B cell (primary cell): ENCODE data around the gene SKIDA1. TPM values are rescaled to one million over a fixed set of nuclear protein-coding genes. Genes with fewer than 3 reads are reported as not detected.

Experiments
- ATAC-seq: fragments of 200-7000 bp; cut with Tn5 transposase; one replicate; pipeline ENCODE4 v1.10.0; 2021; ENCODE audit warnings: low read depth, mild to moderate bottlenecking, moderate number of reproducible peaks, moderate library complexity
- CTCF ChIA-PET: fragments of 350-600 bp; sonication (Branson Sonifier 250); formaldehyde crosslinking; loops from one replicate; lab custom pipeline; 2021; ENCODE audit warnings: antibody characterized with exemption, inconsistent platforms; lab: Charles Lee
- POLR2A ChIA-PET: fragments of 350-600 bp; sonication (Branson Sonifier 250); formaldehyde crosslinking; loops from one replicate; lab custom pipeline; 2021; ENCODE audit warnings: antibody characterized with exemption; lab: Charles Lee
- DNase-seq: peaks from one replicate; pipeline ENCODE4 v3.0.0; 2013
- H2AFZ ChIP-seq: 2 replicates; pipeline ENCODE4 v1.6.1; 2012; ENCODE audit warnings: mild to moderate bottlenecking, low read depth, low read length; ENCODE audit not compliant: insufficient read depth, poor library complexity, severe bottlenecking
- H3K27ac ChIP-seq, 2 donors: 1 replicate in 1 of 2; 2 replicates in 1 of 2; pipeline ENCODE4 v1.5.1; 2012 to 2013; ENCODE audit warnings: low read length in 2 of 2, mild to moderate bottlenecking in 2 of 2, moderate library complexity in 1 of 2
- H3K27me3 ChIP-seq, 4 experiments: fragments of 200-600 bp in 1 of 4; sonication (generic) in 1 of 4; replicated peaks in 1 of 4; 1 replicate in 2 of 4; 2 replicates in 2 of 4; pipeline versions ENCODE4 v1.6.1 to v1.7.0; 2013 to 2016; ENCODE audit warnings: low read length in 3 of 4, mild to moderate bottlenecking in 2 of 4, mixed read lengths in 1 of 4, moderate library complexity in 1 of 4; ENCODE audit not compliant: insufficient read depth in 4 of 4, control insufficient read depth in 3 of 4; ENCODE audit errors: control extremely low read depth in 1 of 4
- H3K36me3 ChIP-seq, 2 experiments: replicated peaks in 1 of 2; 1 replicate in 1 of 2; 2 replicates in 1 of 2; pipeline versions ENCODE4 v1.6.1 to v1.7.1; 2013; ENCODE audit warnings: low read length in 1 of 2; ENCODE audit not compliant: insufficient read depth in 2 of 2, control insufficient read depth in 1 of 2; ENCODE audit errors: control extremely low read depth in 1 of 2, extremely low read depth in 1 of 2
- H3K4me1 ChIP-seq, 2 donors: fragments of 200-600 bp in 1 of 2; sonication (generic) in 1 of 2; 1 replicate in 1 of 2; 2 replicates in 1 of 2; pipeline versions ENCODE4 v1.5.1 to v1.6.1; 2013 to 2017; ENCODE audit warnings: low read length in 2 of 2; ENCODE audit not compliant: control insufficient read depth in 2 of 2, insufficient read depth in 2 of 2
- H3K4me2 ChIP-seq: replicated peaks from 2 replicates; pipeline ENCODE3; 2012; ENCODE audit warnings: mild to moderate bottlenecking, low read depth, low read length; ENCODE audit not compliant: poor library complexity, severe bottlenecking
- H3K4me3 ChIP-seq, 5 experiments: fragments of 200-600 bp in 1 of 5; sonication (generic) in 1 of 5; 1 replicate in 3 of 5; 2 replicates in 2 of 5; pipeline versions ENCODE4 v1.5.1 to v1.7.0; 2011 to 2016; ENCODE audit warnings: low read length in 4 of 5, mild to moderate bottlenecking in 4 of 5, low read depth in 2 of 5, control low read depth in 1 of 5, moderate library complexity in 1 of 5; ENCODE audit not compliant: insufficient read depth in 1 of 5; ENCODE audit errors: control extremely low read depth in 1 of 5, extremely low read depth in 1 of 5
- H3K79me2 ChIP-seq: fragments of 200-600 bp; sonication (generic); one replicate; pipeline ENCODE4 v1.6.0; 2016; ENCODE audit warnings: low read length; ENCODE audit not compliant: control insufficient read depth, insufficient read depth
- H3K9ac ChIP-seq: fragments of 200-600 bp; sonication (generic); 2 replicates; pipeline ENCODE4 v1.6.1; 2017; ENCODE audit warnings: mild to moderate bottlenecking, low read length, moderate library complexity
- H3K9me3 ChIP-seq, 3 donors: one replicate each; pipeline versions ENCODE4 v1.6.1 to v1.7.1; 2013; ENCODE audit warnings: low read length in 2 of 3; ENCODE audit not compliant: control insufficient read depth in 2 of 3, insufficient read depth in 1 of 3; ENCODE audit errors: control extremely low read depth in 1 of 3
- H4K20me1 ChIP-seq: 2 replicates; pipeline ENCODE4 v1.6.0; 2012; ENCODE audit warnings: mild to moderate bottlenecking, low read length; ENCODE audit not compliant: insufficient read depth, control insufficient read depth, poor library complexity, severe bottlenecking
- H3K27ac Mint-ChIP-seq: one replicate; pipeline ENCODE4 v1.8.0; 2021; ENCODE audit warnings: mixed read lengths
- H3K27me3 Mint-ChIP-seq: one replicate; pipeline ENCODE4 v1.8.0; 2021; ENCODE audit warnings: mixed read lengths
- H3K4me1 Mint-ChIP-seq: one replicate; pipeline ENCODE4 v1.8.0; 2021; ENCODE audit warnings: mixed read lengths
- H3K4me3 Mint-ChIP-seq: one replicate; pipeline ENCODE4 v1.8.0; 2021; ENCODE audit warnings: mixed read lengths
- H3K9me3 Mint-ChIP-seq: one replicate; pipeline ENCODE4 v1.8.0; 2022; ENCODE audit warnings: mixed read lengths; ENCODE audit not compliant: insufficient read depth
- CTCF ChIP-seq: fragments of 200-600 bp; IDR thresholded peaks from one replicate; pipeline ENCODE4 v1.8.0; 2022; ENCODE audit warnings: antibody characterized with exemption, mild to moderate bottlenecking
- EZH2 ChIP-seq: IDR thresholded peaks from 2 replicates; pipeline ENCODE4 v1.6.1; 2012; ENCODE audit warnings: borderline replicate concordance, low read depth, mild to moderate bottlenecking, moderate library complexity, low read length; ENCODE audit not compliant: insufficient read depth, poor library complexity, severe bottlenecking
- WGBS: methylation state at CpG from one replicate; pipeline ENCODE4 v1.1.5; 2013; ENCODE audit warnings: missing lambda C conversion rate; ENCODE audit not compliant: insufficient coverage; 5-methylcytosine and 5-hydroxymethylcytosine counted together
- intact Hi-C: fragments of 100-400 bp; cut with micrococcal nuclease; formaldehyde crosslinking; loops from one replicate; pipeline ENCODE4 v1.10.0; 2022
- polyA plus RNA-seq: library from polyadenylated mRNA; depleted of rRNA; stranded (reverse); fragments of >200 nt; gene quantifications from 2 replicates; pipeline ENCODE4 v1.2.3, GENCODE V29; 2012
- total RNA-seq, 2 donors: library from RNA; stranded (reverse); fragments of 120-200 nt in 1 of 2; gene quantifications; 1 replicate in 1 of 2; 2 replicates in 1 of 2; pipeline versions ENCODE4 v1.2.3 to v1.2.4, GENCODE V29; 2013 to 2022

Gene SKIDA1
- total and polyA plus RNA-seq, 2 donors (not counting 1 experiment from before 2014, with no cell fraction given): 0.06 to 0.10 TPM

DNA sequence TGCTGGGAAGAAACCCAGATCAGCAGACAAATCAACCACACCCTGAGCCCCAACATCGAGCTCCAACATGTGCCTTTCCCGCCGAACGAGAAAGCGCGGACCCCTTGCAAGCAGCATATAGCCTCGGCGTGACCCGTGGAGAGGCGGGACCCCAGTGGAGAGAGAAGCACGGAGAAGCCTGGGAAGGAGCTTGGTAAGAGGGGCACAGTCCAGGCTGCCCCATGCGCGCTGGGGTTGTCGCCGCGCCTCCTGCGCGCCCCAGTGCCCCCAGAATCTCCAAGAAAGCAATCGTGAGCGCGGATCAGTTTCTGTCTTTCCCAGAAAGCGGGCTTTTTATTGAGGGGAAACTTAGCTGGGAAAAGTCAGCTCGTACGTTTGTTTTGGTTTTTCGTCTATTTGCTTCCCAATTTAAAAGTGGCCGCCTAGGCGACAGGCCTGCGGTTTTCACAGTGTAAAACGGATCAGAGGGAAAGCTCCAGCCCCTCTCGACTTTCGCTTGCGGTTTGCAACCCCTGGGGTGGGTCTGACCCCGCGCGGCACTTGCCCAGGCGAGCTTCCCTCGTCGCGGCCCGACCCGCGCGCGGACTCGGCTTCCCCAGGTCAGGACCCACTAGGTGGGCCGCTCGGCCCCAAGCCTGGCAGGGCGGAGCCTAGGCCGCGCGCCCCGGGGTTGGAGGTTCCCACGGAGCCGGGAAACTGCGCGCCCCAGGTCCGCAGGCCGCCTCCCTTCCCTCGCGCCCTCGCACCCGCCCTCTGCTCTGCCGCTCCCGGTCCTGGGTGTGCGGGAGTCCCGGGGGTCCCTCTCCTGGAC lies 31.1 kb downstream of the SKIDA1 start:
- Mint-ChIP-seq H3K9me3 (no peaks in the 10 kb centered on the region), H3K27ac (no peak overlapping the region), H3K4me1 (peaks cover 28% of the 10 kb centered on the region), H3K4me3 (peak overlapping the region; percentile 92), H3K27me3 (peaks cover 59% of the 10 kb centered on the region)
- no peaks in the 10 kb centered on the region for H3K79me2 ChIP-seq
- H3K4me3 ChIP-seq: peak overlapping the region; percentile 60 to 74 (median 67)
- H3K4me2 ChIP-seq: peak overlapping the region; percentile 99
- H4K20me1 ChIP-seq: no peaks in the 10 kb centered on the region
- CTCF ChIA-PET: interaction anchor here (0.8 to 1.7 kb wide), 5 partner anchors 9 to 1495 kb away, joined by 3 to 6 read pairs (median 4); no protein-coding TSS in a partner anchor
- ATAC-seq: no peak
- H3K9me3 ChIP-seq: peaks cover 0 to 8% (median 0%) of the 10 kb centered on the region in 3 donors
- peak; percentile 54 for DNase-seq
- H3K4me1 ChIP-seq: peaks cover 35 to 38% of the 10 kb centered on the region in 2 donors
- H2AFZ ChIP-seq: peak overlapping the region; percentile 92
- H3K27ac ChIP-seq: no peak overlapping the region
- TF ChIP-seq EZH2 (peak; percentile 43), CTCF (no peak)
- under 1% methylated on average over 65 of the region's 66 CpGs for WGBS
- H3K9ac ChIP-seq: peak overlapping the region; percentile 69
- H3K36me3 ChIP-seq: no peaks in the 10 kb centered on the region
- POLR2A ChIA-PET: no interaction called here
- H3K27me3 ChIP-seq: peaks cover 2 to 52% (median 46%) of the 10 kb centered on the region in 4 experiments
- intact Hi-C loops: loop anchor here (1.0 to 10.0 kb wide), 7 partner anchors 38 to 1492 kb away; no protein-coding TSS in a partner anchor

DNA sequence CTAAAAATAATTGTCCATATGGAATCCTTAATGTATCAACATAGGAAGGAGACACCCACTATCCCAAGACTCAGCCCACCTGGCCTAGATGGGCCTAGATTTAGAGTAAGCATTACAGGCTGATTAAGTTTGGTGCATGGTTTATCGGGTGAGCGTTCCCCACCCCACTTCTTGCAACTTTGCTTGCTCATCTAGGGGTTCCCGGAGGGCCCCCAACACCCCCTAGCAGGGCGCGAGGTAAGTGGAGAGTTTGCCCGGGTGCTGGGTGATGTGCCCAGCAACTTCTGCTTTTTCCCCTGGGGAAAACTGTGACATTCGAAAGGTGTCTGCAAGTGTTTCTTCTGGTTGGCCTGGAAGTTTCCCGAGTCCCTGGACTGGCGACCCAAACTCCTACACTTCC lies 31.7 kb downstream of the SKIDA1 start:
- Histone ChIP-seq H2AFZ (peak overlapping the region; percentile 92), H4K20me1 (no peaks in the 10 kb centered on the region), H3K9me3 (peaks cover 0 to 8% (median 0%) of the 10 kb centered on the region in 3 donors), H3K36me3 (no peaks in the 10 kb centered on the region), H3K79me2 (no peaks in the 10 kb centered on the region), H3K4me2 (peak overlapping the region; percentile 99), H3K4me3 (peak overlapping the region in 4 of 5 experiments; percentile 61 to 74 (median 70)), H3K9ac (peak overlapping the region; percentile 69), H3K4me1 (peaks cover 32 to 37% of the 10 kb centered on the region in 2 donors), H3K27me3 (peaks cover 2 to 46% (median 40%) of the 10 kb centered on the region in 4 experiments), H3K27ac (no peak overlapping the region)
- intact Hi-C loops: loop anchor here (2.0 to 10.0 kb wide), 4 partner anchors 39 to 1493 kb away; no protein-coding TSS in a partner anchor
- Mint-ChIP-seq H3K27me3 (peaks cover 56% of the 10 kb centered on the region), H3K27ac (no peak overlapping the region), H3K4me1 (peaks cover 24% of the 10 kb centered on the region), H3K4me3 (peak overlapping the region; percentile 92), H3K9me3 (no peaks in the 10 kb centered on the region)
- ChIA-PET CTCF (interaction anchor here (1.5 to 1.7 kb wide), 2 partner anchors 8 to 11 kb away, joined by 4 to 6 read pairs; no protein-coding TSS in a partner anchor), POLR2A (no interaction called here)
- 1% methylated on average over 6 of the region's 9 CpGs for WGBS
- no peak for ATAC-seq
- TF ChIP-seq CTCF (no peak), EZH2 (no peak)
- DNase-seq: no peak
